CD14-positive monocyte (primary cell): ENCODE results near the gene BEGAIN. TPM values are rescaled to one million over a fixed set of nuclear protein-coding genes. Genes with fewer than 3 reads are reported as not detected.

Experiments
- DNase-seq, 3 donors: peaks; one replicate each; pipeline ENCODE4 v3.0.0-alpha.2; 2011 to 2022
- H2AFZ ChIP-seq: 2 replicates; pipeline ENCODE4 v1.6.0; 2012; ENCODE audit warnings: mild to moderate bottlenecking, low read depth, low read length, inconsistent platforms; ENCODE audit not compliant: insufficient read depth, poor library complexity, severe bottlenecking
- H3K27ac ChIP-seq, 2 donors: 1 replicate in 1 of 2; 2 replicates in 1 of 2; pipeline ENCODE4 v1.5.1; 2012 to 2013; ENCODE audit warnings: low read length in 2 of 2, control low read depth in 1 of 2, inconsistent platforms in 1 of 2, low read depth in 1 of 2, mild to moderate bottlenecking in 1 of 2
- H3K27me3 ChIP-seq, 2 donors: one replicate each; pipeline versions ENCODE4 v1.6.0 to v1.6.1; 2011 to 2013; ENCODE audit warnings: low read length in 2 of 2; ENCODE audit not compliant: control insufficient read depth in 2 of 2, insufficient read depth in 2 of 2
- H3K36me3 ChIP-seq, 2 donors: replicated peaks in 1 of 2; 1 replicate in 1 of 2; 2 replicates in 1 of 2; pipeline versions ENCODE4 v1.5.1 to v1.6.1; 2012 to 2013; ENCODE audit warnings: low read length in 2 of 2, control low read depth in 1 of 2, inconsistent platforms in 1 of 2, mild to moderate bottlenecking in 1 of 2; ENCODE audit not compliant: insufficient read depth in 2 of 2, control insufficient read depth in 1 of 2
- H3K4me1 ChIP-seq, 2 donors: 1 replicate in 1 of 2; 2 replicates in 1 of 2; pipeline versions ENCODE4 v1.5.1 to v1.6.1; 2012 to 2013; ENCODE audit warnings: low read length in 2 of 2, control low read depth in 1 of 2, inconsistent platforms in 1 of 2, mild to moderate bottlenecking in 1 of 2, moderate library complexity in 1 of 2; ENCODE audit not compliant: insufficient read depth in 2 of 2, control insufficient read depth in 1 of 2
- H3K4me2 ChIP-seq: replicated peaks from 2 replicates; pipeline ENCODE3; 2012; ENCODE audit warnings: low read length, moderate library complexity, mild to moderate bottlenecking; ENCODE audit not compliant: poor library complexity, severe bottlenecking; ENCODE audit errors: extremely low read depth
- H3K4me3 ChIP-seq, 3 experiments: fragments of 200-600 bp in 1 of 3; sonication (generic) in 1 of 3; replicated peaks in 1 of 3; 1 replicate in 2 of 3; 2 replicates in 1 of 3; pipeline ENCODE4 v1.5.1; 2011 to 2013; ENCODE audit warnings: low read length in 3 of 3, mild to moderate bottlenecking in 3 of 3, control low read depth in 2 of 3, low read depth in 2 of 3, inconsistent platforms in 1 of 3, moderate library complexity in 1 of 3
- H3K79me2 ChIP-seq: 2 replicates; pipeline ENCODE4 v1.6.0; 2012; ENCODE audit warnings: mild to moderate bottlenecking, control low read depth, inconsistent platforms, low read length, moderate library complexity; ENCODE audit not compliant: insufficient read depth
- H3K9ac ChIP-seq: 2 replicates; pipeline ENCODE4 v1.6.0; 2017; ENCODE audit warnings: low read length, mild to moderate bottlenecking; ENCODE audit not compliant: insufficient read depth, poor library complexity, severe bottlenecking
- H3K9me3 ChIP-seq, 2 donors: replicated peaks in 1 of 2; 1 replicate in 1 of 2; 2 replicates in 1 of 2; pipeline versions ENCODE4 v1.5.1 to v1.6.1; 2012 to 2013; ENCODE audit warnings: low read length in 2 of 2, control low read depth in 1 of 2; ENCODE audit not compliant: control insufficient read depth in 1 of 2, insufficient read depth in 1 of 2
- H4K20me1 ChIP-seq: 2 replicates; pipeline ENCODE4 v1.6.0; 2012; ENCODE audit warnings: mild to moderate bottlenecking, low read length, control low read depth, moderate library complexity; ENCODE audit not compliant: insufficient read depth
- H3K27ac Mint-ChIP-seq, 7 donors: one replicate each; pipeline ENCODE4 v1.8.0; 2020; ENCODE audit warnings: mild to moderate bottlenecking in 7 of 7, mixed read lengths in 7 of 7, moderate library complexity in 6 of 7, inconsistent platforms in 2 of 7
- H3K27me3 Mint-ChIP-seq, 3 donors: one replicate each; pipeline ENCODE4 v1.8.0; 2021 to 2022; ENCODE audit warnings: low read depth in 3 of 3, mild to moderate bottlenecking in 3 of 3, mixed read lengths in 3 of 3, moderate library complexity in 3 of 3, inconsistent platforms in 1 of 3
- H3K36me3 Mint-ChIP-seq, 2 donors: one replicate each; pipeline ENCODE4 v1.8.0; 2020; ENCODE audit warnings: mixed read lengths in 2 of 2, inconsistent platforms in 1 of 2, mild to moderate bottlenecking in 1 of 2
- H3K4me1 Mint-ChIP-seq: one replicate; pipeline ENCODE4 v1.8.0; 2020; ENCODE audit warnings: mild to moderate bottlenecking, mixed read lengths
- H3K4me3 Mint-ChIP-seq, 2 donors: one replicate each; pipeline ENCODE4 v1.8.0; 2020; ENCODE audit warnings: mild to moderate bottlenecking in 2 of 2, mixed read lengths in 2 of 2, moderate library complexity in 1 of 2
- H3K9me3 Mint-ChIP-seq, 7 donors: one replicate each; pipeline ENCODE4 v1.8.0; 2020 to 2022; ENCODE audit warnings: mixed read lengths in 7 of 7, mild to moderate bottlenecking in 6 of 7, moderate library complexity in 6 of 7, inconsistent platforms in 2 of 7
- WGBS: methylation state at CpG from one replicate; pipeline ENCODE4 v1.1.5; 2013; ENCODE audit warnings: missing lambda C conversion rate; ENCODE audit not compliant: insufficient coverage; 5-methylcytosine and 5-hydroxymethylcytosine counted together
- intact Hi-C, 2 donors: fragments of 100-400 bp; cut with micrococcal nuclease; formaldehyde crosslinking; loops; one replicate each; pipeline versions ENCODE4 v1.15.0 to v1.15.1; 2023
- polyA plus RNA-seq, 3 donors: library from polyadenylated mRNA; depleted of rRNA in 1 of 3; unstranded in 2 of 3; stranded (reverse) in 1 of 3; fragments of 300-500 nt in 2 of 3; fragments of >200 nt in 1 of 3; fragmentation: Illumina TruSeq in 2 of 3; gene quantifications; 1 replicate in 2 of 3; 2 replicates in 1 of 3; pipeline ENCODE4 v1.2.3, GENCODE V29; 2012 to 2021
- TF ChIP-seq, protein P1 (sequence below): fragments of 200-600 bp; IDR thresholded peaks from one replicate; pipeline ENCODE4 v1.8.0; 2022; ENCODE audit warnings: antibody characterized with exemption, mild to moderate bottlenecking

BEGAIN gene
- polyA plus RNA-seq, 3 donors = 0.25 to 0.45 TPM; not detected in 1

- peaks cover 14 to 17% (median 17%) of the 10 kb centered on the region in 3 donors for H3K27me3 Mint-ChIP-seq
- Histone ChIP-seq H3K4me3 (no peak overlapping the region), H3K79me2 (no peaks in the 10 kb centered on the region), H3K4me1 (peaks cover 23% of the 10 kb centered on the region in 2 donors), H4K20me1 (peaks cover 5% of the 10 kb centered on the region), H2AFZ (no peak overlapping the region), H3K9me3 (peaks cover 0 to 4% of the 10 kb centered on the region in 2 donors), H3K27ac (no peak overlapping the region), H3K9ac (no peak overlapping the region), H3K36me3 (no peaks in the 10 kb centered on the region), H3K27me3 (peaks cover 0 to 6% of the 10 kb centered on the region in 2 donors), H3K4me2 (no peak overlapping the region)
- peak overlapping the region in 2 of 7 donors; percentile 39 to 42 for H3K27ac Mint-ChIP-seq
- H3K4me1 Mint-ChIP-seq = peaks cover 26% of the 10 kb centered on the region
- H3K9me3 Mint-ChIP-seq = peaks cover 0 to 10% (median 3%) of the 10 kb centered on the region in 7 donors
- DNase-seq = no peak
- no peak overlapping the region for H3K4me3 Mint-ChIP-seq
- H3K36me3 Mint-ChIP-seq = no peaks in the 10 kb centered on the region
- TF ChIP-seq, protein P1, sequence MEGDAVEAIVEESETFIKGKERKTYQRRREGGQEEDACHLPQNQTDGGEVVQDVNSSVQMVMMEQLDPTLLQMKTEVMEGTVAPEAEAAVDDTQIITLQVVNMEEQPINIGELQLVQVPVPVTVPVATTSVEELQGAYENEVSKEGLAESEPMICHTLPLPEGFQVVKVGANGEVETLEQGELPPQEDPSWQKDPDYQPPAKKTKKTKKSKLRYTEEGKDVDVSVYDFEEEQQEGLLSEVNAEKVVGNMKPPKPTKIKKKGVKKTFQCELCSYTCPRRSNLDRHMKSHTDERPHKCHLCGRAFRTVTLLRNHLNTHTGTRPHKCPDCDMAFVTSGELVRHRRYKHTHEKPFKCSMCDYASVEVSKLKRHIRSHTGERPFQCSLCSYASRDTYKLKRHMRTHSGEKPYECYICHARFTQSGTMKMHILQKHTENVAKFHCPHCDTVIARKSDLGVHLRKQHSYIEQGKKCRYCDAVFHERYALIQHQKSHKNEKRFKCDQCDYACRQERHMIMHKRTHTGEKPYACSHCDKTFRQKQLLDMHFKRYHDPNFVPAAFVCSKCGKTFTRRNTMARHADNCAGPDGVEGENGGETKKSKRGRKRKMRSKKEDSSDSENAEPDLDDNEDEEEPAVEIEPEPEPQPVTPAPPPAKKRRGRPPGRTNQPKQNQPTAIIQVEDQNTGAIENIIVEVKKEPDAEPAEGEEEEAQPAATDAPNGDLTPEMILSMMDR = no peak
- intact Hi-C loops = loop anchor here in 1 of 2 donors (10.0 kb wide), 1 partner anchor 359 kb away; no protein-coding TSS in a partner anchor
- 95% methylated on average over 5 of the region's 8 CpGs for WGBS
Measured at GRCh38 chr14:100623961-100624360, 36.7 kb upstream of the BEGAIN start.

DNA sequence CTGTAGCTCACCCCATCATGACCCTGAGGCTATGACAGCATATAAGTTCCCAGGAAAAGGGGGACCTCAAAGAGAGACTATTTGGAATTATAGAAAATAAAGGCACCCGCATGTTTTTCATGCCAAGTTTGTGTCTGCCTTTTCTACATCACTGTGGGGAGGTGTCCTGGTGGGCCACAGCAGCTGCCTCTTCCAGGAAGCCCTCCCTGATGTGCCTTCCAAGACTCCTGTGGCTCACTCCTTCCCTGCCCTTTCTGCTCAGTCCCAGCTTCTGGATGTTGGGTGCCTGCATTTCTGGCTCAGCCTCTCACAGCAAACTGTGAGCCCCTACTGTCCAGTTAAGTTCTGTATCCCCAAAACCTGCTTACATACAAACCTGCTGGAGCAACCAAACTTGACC lies 36.3 kb upstream of the BEGAIN start:
- Histone ChIP-seq H3K9ac (no peak overlapping the region), H2AFZ (no peak overlapping the region), H3K4me3 (no peak overlapping the region), H4K20me1 (peaks cover 5% of the 10 kb centered on the region), H3K27ac (no peak overlapping the region), H3K4me2 (no peak overlapping the region), H3K4me1 (peaks cover 27% of the 10 kb centered on the region in 2 donors), H3K79me2 (no peaks in the 10 kb centered on the region), H3K36me3 (no peaks in the 10 kb centered on the region), H3K27me3 (peaks cover 0 to 6% of the 10 kb centered on the region in 2 donors), H3K9me3 (peaks cover 0 to 4% of the 10 kb centered on the region in 2 donors)
- peaks cover 30% of the 10 kb centered on the region for H3K4me1 Mint-ChIP-seq
- H3K36me3 Mint-ChIP-seq = no peaks in the 10 kb centered on the region
- 100% methylated on average over 1 of the region's 1 CpG for WGBS
- intact Hi-C loops = loop anchor here in 1 of 2 donors (10.0 kb wide), 1 partner anchor 359 kb away; no protein-coding TSS in a partner anchor
- TF ChIP-seq, protein P1 = no peak
- no peak for DNase-seq
- H3K27ac Mint-ChIP-seq = peak overlapping the region in 1 of 7 donors; percentile 42
- H3K9me3 Mint-ChIP-seq = peaks cover 0 to 10% (median 3%) of the 10 kb centered on the region in 7 donors
- H3K27me3 Mint-ChIP-seq = peaks cover 12 to 17% (median 17%) of the 10 kb centered on the region in 3 donors
- no peak overlapping the region for H3K4me3 Mint-ChIP-seq
